ENCODE data around the gene TBX15.

DNA sequence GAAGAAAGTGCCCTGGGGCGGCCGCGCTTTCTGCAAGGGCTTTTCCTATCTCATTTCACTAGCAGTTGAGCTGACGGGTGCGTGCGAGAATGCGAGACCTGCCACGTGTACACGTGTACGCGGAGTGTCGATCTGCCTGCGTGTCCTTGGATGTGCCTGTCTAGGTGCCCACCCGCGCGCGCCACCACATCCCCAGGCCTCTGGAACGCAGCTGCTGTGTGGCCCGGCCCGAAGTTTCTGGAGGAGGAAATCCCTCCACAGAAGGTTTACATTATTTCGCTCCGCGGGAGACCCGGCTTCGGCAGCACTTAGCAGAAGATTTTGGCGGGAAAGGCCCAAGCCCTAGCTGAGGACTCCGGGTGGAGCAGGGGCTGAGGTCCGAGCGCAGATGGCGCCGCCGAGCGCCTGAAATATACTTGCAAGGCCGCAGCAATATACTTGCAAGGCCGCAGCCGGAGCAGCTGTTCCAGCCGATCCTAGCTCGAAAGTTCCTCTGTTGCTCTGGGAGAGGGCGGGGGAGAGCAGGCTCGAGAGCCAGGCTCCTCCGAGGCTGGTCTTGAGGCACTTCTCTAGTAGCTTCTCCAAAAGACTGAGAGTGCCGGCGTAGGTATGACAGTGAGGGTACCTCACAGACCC, 3.9 kb downstream of the TBX15 start:
- no peak for TF ChIP-seq CTCF (IDR thresholded peaks at IDR 0.05)
- no peak for TF ChIP-seq POLR2A (IDR thresholded peaks at IDR 0.05)
